Activated naive CD4-positive, alpha-beta T cell treated with Interleukin-2 at 50 U/mL for 16 hours (primary cell): ENCODE data around the gene GLTPD2.
"Not testable (repeated sequence)": the region's sequence is repeated elsewhere in the genome, so short reads cannot be mapped to it uniquely, and the experiment has no call there.

Source experiments
- DNase-seq: peaks from one replicate; pipeline ENCODE4 v3.0.0-alpha.2; 2020

The GLTPD2 gene

DNA sequence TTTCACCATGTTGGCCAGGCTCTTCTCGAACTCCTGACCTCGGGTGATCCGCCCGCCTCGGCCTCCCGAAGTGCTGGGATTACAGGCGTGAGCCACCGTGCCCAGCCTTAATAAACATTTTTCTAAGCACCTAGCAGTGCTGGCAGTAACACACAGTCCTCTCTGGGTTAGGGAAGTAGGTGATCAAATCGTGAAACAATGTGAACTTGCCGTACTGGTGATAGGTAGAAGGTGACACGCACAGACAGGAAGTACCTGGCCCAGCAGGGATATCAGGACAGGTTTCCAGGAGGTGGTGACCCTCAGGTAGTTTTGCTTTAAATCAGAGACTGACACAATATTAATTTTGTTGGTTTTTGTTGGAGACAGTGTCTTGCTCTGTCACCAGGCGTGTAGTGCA lies 22.7 kb downstream of the GLTPD2 start:
- no peak for DNase-seq

DNA sequence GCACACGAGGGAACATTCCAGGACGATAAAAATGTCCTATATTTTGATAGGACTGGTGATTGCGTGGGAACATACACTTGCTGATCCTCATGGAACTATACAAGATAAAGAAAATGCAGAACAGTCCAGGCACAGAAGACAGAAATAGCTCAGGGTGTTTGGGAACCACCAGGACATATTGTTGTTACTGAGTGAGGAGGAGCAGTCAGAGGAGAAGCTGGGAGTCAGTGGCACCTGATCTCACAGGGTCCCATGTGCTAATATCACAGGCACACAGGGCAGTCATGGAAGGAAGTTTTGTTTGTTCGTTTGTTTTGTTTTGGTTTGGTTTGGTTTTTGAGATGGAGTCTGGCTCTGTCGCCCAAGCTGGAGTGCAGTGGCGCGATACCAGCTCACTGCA lies 23.9 kb downstream of the GLTPD2 start:
- no peak for DNase-seq

DNA sequence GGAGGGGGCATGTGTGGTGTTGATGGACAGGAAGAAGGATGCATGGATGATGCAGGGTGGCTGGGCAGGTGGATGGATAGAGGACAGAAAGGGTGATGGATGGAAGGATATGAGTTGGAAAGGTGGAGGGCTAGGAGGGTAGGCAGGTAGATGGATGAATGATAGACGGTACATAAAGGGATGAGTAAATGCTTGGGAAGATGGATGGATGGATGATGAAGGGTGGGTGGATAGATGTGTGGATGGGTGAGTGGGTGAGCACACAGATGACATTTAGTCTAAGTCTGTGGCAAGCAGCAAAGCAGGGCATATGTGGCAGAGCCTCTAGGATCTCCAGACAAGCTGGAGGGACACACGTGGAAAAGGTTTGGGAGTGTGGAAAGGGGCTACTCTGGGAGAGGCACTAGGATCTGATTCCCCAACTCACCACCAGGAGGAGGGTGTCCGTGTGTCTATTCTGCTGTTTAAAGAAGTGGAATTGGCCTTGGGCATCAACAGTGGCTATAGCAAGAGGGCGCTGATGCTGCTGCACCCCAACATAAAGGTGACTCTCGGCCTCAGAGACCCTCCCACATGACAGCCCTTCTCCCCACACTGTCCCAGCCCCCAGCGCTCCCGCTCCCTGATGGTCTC lies 26.4 kb downstream of the GLTPD2 start:
- DNase-seq = no peak

DNA sequence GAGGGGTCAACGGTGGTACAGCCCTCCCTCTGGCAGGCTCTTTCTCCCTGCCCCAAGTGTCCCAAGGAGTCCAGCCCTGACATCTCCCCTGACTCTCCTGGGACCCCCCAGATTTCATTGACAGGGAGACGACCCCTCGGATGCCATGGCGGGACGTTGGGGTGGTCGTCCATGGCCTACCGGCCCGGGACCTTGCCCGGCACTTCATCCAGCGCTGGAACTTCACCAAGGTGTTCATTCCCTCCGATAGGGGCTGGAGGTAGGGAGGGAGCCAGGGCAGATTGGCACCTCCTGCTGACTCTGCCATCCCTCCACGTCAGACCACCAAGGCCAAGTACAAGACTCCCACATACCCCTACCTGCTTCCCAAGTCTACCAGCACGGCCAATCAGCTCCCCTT lies 28.1 kb downstream of the GLTPD2 start:
- DNase-seq = no peak

DNA sequence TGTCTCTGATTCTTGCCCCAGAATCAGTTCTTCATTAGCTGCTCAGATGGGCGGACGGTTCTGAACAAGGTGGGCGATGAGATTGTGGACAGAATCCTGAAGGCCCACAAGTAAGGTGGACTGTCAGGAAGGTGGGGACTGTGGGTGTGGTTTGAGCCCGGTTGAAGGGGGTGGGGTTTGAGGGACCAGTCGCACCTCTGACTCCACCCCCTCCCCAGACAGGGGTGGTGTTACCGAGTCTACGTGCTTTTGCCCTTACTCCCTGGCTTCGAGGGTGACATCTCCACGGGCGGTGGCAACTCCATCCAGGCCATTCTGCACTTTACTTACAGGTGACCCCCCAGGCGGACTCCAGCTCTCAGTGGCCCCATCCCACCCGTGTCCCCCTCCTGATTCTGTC lies 29.5 kb downstream of the GLTPD2 start:
- DNase-seq = no peak

DNA sequence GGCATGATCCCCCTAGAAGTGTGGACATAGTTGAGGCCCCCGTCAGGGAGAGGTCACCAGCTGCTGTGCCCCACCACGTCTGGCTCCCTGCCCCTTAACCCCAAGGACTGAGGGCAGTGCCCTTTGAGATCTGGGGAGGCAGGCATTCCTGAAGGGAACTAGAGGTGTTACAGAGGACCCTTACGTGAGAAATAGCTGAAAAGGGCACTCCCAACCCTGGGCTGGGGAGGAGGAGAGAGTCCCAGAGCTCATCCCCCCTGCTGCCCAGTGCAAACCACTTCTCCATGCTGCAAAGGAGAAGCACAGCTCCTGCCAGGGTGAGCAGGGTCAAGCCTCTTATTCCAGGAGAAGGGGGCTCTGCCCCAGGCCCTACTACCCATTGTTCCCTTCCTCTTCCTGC lies 34.1 kb downstream of the GLTPD2 start:
- DNase-seq = no peak

DNA sequence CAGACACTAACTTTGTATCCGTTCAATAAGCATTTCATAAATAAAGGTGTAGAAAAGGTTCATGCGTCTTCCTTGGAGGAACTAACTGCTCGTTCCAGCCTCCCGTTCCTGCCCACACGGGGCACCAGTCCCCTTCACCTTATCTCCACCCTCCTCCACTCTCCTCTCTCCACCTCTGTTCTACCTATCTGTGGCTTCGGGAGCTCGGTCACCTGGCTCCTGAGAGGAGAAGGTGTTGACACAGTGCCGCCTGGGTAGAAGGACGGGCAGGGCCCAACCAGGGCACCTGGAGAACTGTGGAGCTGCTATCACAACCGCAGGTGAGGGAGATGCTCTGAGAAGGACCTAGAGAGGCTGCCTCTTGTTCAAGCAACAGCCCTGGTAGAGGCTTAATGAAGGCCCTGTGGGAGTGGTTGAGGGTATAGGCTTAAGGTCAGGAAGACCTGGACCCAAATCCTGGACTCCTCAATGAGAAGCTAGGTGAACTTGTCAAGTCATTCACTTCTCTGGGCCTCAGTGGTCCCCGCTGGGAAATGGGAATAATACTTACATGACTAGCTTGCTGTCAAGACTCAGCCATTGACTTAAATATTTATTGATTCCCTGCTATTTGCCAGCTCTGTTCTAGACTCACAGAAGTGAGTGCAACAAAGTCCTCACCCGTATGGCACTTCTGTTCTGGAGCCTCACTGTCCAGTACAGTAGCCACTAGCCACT lies 34.8 kb downstream of the GLTPD2 start:
- DNase-seq = no peak

DNA sequence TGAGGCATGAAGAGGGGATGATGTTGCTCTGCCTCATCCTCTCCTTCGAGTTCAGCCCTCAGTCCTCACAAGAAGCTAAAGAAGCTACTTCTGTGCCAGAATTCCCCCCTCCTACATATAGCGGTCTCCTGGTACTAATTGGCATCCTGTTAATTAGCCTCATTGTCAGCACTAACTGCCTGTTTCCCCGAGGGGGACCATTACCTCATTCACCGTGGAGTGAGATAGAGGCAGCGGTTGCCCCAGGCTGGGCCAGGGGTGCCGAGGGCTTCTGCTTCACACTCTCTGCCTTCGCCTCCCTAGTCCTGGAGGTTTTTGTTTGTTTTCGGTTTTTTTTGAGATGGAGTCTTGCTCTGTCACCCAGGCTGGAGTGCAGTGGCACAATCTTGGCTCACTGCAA lies 38.6 kb downstream of the GLTPD2 start:
- no peak for DNase-seq

DNA sequence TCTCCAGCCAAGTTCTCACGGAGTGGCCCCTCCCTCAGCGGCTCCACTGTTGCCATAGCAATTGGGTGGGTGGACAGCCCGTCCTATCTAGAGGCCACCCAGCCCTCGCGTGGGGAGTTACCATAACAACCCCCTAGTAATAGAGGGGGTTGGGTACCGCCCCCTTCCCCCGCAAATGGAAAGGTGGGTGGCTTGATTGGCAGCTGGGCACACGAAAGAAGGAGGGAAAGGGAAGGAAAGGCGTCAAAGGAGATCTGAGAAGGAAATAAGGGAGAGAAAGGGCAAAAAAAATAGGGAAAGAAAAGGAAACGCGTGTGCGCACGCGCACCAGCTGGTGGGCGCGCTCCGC lies 44.0 kb downstream of the GLTPD2 start:
- DNase-seq = not testable (repeated sequence)

DNA sequence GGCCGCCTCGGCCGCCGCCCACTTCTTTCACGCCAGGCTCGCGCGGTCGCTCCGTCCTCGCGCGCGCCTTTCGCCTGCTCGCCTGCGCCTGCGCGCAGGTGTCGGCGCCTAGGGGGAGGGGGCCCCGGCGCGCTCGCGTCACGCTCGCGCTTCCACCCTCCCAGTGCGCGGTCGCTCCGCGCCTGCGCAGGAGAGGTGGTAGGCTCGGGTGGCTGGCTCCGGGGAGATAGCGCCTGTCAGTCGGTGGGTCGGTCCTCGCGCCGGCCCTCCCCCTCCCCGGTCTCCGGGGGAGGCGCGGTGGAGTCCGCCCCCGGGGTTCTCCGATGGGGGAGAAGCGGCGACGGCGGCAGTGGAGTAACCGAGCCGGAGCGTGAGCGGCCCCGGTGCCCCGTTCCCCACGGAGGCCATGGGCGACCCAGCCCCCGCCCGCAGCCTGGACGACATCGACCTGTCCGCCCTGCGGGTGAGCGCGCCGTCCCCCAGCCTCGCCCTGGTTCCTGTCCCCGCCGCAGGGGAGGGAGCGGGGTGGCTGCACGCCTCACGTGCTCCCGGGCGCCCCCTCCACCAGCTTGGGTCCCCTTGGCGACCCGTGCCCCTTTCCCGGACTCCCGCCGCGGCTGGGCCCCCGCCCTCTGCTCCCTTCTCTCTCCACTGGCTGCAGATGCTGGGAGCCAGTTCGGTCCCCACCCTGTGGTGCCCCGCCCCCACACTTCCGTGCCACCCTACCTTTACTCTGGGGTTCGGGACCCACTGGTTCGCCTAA lies 44.6 kb downstream of the GLTPD2 start, which contains the start of gene MINK1:
Gene MINK1 (plus strand): TSS at position 163 of the 763 bp plus-strand sequence. CDS start 244 bp downstream, at position 407.
- peak; percentile 89 for DNase-seq

DNA sequence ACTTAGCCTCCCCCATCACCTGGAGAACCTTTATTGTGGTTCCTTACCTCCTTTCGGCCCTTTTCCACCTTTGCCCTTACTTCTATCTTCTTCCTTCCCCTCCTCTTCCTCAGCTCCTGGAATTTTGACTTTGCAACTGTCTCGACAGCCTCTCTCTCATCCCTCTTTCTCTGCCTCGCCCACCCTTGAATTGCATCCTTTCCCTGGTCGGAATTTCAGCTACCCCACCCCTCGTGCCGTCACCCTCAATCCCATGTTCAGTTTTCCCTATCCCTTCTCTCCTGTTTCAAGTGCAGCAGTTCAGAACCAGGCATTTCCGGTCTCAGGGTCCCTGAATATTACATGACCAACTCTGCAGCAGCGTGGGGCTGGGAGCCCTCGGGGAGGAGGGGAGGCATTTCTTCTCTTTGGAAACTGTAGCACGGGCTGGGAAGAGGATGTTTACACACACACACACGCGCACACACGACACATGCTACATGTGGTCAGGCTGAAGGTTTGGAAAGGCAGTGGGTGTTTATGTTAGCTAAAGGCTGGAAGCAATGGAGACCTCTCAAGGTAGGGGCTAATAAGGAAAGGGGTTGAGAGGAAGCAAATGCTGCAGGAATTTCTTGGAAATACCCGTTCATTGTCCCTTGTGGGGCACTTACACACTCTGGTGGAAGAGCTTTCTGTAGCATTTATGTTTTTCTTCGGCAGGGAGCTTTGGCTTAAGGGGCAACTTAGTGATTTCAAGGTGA lies 45.3 kb downstream of the GLTPD2 start:
- no peak for DNase-seq

DNA sequence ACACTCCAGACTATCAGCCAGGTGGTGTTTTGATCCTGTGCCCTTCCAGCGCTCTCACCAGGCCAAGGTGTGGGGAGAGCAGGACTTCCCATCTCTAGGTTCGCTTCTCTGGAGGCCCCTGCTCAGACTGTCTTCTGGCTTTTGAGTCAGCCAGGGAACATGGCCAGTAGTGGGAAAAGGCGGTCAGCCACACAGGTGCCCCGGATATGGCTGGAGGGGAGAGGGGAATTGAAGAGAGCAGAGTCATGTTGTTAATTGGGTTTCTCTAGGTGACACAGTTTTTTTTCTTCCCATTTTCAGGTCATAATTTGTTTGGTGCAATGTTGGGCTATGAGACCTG lies 45.9 kb downstream of the GLTPD2 start:
- no peak for DNase-seq

DNA sequence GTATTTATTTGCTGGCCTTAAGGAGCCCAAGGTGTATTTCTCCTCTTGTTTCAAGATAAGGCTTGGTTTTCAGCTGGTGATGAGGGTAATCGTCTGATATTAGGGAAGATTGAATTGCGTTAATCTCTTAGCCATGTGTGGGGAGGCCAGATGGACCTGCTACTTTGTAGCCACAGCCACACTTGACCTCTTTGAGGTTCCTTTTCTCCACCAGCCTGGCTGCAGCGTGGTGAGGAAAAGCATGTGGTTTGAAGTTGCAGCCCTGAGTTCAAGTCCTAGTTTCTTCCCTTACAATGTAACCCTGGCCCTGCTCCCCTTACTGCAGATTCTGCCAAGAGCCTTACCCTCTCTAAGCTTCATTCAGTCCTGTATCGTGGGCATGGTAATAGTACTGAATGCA lies 47.5 kb downstream of the GLTPD2 start:
- DNase-seq = no peak

DNA sequence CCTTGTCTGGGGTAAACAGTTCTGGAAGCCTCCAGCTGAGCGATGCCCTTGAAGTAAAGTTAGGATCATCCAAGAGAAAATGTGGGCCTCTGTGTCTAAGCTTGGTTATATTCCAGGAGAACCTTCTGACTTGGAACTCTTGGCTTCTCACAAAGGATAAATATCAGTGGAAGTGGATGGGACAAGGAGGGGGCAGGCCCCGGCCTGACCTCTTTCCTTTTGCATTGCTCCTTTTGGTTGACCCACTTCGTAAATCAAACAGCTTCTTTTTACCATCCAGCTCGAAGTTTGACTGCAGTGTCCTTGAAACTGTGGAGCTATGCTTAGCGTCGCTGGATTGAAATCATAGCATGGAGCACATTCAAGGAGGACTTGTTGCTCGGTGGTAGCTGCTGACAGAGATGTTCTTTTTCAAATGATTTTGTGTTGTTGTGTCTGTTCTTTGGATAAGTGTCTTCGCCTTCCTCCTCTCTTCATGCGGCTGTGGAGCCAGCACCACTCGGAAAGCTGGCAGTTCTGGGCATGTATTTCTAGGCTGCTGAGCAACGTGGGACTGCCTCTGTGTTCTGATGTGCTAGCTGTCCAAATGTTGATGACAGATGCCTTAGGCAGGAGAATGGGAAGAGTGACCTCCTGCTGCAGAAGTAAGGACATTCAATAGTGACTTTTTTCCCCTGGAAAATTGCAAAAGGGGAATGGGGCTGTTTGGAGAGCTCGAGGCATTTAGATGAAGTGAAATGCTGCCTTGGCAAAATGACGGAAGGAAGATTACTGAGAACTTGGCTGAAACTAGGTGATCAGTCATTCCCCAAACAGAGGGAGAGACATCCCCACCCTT lies 48.9 kb downstream of the GLTPD2 start:
- no peak for DNase-seq

DNA sequence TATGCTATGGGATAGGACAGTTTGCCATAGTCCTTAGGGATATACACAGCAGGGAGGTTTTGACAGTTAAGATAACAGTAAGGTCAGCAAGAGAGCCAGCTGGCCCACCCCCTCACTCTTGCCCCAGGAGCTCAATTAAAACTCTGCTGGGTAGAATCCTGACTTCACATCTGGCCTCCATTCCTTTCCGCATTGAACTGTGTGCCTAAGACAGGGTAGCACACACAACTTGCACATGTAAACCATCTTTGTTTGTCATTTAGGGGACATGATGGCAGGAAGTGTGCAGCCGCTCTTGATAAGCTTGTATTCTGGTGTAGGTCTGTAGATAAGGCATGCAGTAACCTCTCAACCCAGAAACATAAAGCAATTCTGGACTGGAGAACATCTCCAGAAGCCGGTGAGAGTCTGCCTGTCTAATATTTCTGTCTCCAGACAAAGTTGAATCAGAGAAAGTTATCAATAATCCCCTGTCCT lies 49.6 kb downstream of the GLTPD2 start:
- DNase-seq = no peak

DNA sequence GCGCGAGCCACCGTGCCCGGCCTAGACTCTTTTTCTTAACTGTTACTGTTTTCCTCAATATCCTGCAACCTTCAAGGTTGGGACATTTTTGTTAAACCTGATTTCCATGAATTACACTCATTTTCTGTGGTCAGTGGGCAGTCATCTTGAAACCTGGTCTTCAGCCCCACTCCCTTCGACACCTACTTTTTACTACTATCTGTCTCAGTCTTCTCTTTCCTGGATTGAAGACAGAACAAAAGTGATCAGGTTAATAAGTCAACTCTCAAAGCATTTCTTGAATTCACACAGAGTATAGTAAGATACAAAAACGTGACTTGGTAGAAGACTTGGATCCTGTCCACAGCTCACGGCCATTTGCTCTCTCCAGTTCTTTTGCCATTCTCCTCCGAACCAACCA lies 50.5 kb downstream of the GLTPD2 start:
- no peak for DNase-seq
